ENCODE results near the gene PCLO. TPM values are rescaled to one million over a fixed set of nuclear protein-coding genes. Genes with fewer than 3 reads are reported as not detected.

The PCLO gene
- total RNA-seq, 6 donors from 2014 or later = 3.0 to 19.8 (median 8.6) TPM

DNA sequence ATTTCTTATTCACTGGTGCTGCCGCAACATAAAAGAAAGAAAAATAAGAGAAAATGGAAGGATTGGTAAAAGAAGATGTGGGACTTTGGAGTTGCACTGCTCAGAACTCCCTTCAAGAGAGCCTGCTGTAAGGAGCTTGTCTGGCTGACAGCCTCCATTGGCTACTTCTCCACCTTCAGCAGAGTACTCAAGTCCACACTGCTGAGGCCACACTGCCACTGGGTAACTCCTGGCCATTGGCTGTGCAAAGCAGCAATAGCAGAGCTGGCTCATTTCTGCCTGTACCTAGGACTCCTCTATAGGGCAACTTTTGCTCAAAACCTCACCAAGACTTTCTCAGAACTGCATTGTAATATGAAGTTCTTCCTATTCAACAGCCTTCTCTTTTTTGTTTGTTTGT is 38.7 kb upstream of the PCLO start:
- H3K4me1 ChIP-seq = no peaks in the 10 kb centered on the region
- ATAC-seq (ENCODE audit: low FRiP score in 2 of 2) = no peak
- no peaks in the 10 kb centered on the region for H3K9me3 ChIP-seq
- 92 to 98% methylated on average over 1 of the region's 1 CpG for WGBS, 2 donors
- H3K27me3 ChIP-seq = no peaks in the 10 kb centered on the region
- no peak overlapping the region for H3K27ac ChIP-seq
- DNase-seq = no peak
- H3K36me3 ChIP-seq = no peaks in the 10 kb centered on the region
- H3K4me3 ChIP-seq = no peak overlapping the region
- TF ChIP-seq POLR2AphosphoS5 (IDR thresholded peaks at IDR 0.05) (no peak), EP300 (IDR thresholded peaks at IDR 0.05) (no peak), POLR2A (IDR thresholded peaks at IDR 0.05) (no peak)
- TF ChIP-seq, protein P1, sequence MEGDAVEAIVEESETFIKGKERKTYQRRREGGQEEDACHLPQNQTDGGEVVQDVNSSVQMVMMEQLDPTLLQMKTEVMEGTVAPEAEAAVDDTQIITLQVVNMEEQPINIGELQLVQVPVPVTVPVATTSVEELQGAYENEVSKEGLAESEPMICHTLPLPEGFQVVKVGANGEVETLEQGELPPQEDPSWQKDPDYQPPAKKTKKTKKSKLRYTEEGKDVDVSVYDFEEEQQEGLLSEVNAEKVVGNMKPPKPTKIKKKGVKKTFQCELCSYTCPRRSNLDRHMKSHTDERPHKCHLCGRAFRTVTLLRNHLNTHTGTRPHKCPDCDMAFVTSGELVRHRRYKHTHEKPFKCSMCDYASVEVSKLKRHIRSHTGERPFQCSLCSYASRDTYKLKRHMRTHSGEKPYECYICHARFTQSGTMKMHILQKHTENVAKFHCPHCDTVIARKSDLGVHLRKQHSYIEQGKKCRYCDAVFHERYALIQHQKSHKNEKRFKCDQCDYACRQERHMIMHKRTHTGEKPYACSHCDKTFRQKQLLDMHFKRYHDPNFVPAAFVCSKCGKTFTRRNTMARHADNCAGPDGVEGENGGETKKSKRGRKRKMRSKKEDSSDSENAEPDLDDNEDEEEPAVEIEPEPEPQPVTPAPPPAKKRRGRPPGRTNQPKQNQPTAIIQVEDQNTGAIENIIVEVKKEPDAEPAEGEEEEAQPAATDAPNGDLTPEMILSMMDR (IDR thresholded peaks at IDR 0.05) = no peak

DNA sequence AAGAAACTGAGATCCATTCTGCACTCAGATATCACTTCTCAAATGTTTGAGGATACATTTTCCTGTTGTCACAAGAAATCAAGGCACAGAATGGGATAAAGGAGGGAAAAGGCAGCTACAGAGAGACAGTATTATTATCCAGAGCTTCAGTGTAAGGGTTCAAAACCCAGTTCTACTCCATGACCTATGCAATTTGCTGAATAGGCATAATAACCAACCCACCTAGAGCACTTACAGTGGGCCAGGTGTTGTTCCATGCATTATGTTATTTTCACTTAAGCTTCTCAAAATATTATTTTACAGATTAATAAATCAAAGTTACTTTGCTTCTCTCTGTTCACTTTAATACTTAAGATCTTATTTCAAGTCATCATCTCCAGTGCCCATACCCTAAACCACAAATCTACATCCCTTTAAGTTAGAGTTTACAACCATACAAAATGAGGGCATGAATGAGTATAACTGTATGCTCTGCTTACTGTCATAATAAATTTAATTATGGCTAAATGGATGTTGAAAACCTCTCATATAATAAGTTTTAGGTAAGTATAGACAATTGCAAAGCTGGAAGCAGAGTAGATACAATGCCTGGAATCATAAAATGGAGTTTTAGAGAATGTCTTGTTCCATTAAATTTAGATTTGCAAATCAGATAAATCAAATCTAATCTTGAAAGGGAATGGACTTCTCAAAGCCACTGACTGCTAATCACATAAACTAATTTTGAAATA is 28.1 kb upstream of the PCLO start:
- TF ChIP-seq, protein P1 (IDR thresholded peaks at IDR 0.05) = no peak
- TF ChIP-seq EP300 (IDR thresholded peaks at IDR 0.05) (no peak), POLR2A (IDR thresholded peaks at IDR 0.05) (no peak), POLR2AphosphoS5 (IDR thresholded peaks at IDR 0.05) (no peak)
- no peak overlapping the region for H3K27ac ChIP-seq
- no peak overlapping the region for H3K4me3 ChIP-seq
- no peak for DNase-seq
- no peaks in the 10 kb centered on the region for H3K9me3 ChIP-seq
- ATAC-seq (ENCODE audit: low FRiP score in 2 of 2) = no peak
- H3K36me3 ChIP-seq = no peaks in the 10 kb centered on the region
- no peaks in the 10 kb centered on the region for H3K4me1 ChIP-seq
- H3K27me3 ChIP-seq = no peaks in the 10 kb centered on the region

DNA sequence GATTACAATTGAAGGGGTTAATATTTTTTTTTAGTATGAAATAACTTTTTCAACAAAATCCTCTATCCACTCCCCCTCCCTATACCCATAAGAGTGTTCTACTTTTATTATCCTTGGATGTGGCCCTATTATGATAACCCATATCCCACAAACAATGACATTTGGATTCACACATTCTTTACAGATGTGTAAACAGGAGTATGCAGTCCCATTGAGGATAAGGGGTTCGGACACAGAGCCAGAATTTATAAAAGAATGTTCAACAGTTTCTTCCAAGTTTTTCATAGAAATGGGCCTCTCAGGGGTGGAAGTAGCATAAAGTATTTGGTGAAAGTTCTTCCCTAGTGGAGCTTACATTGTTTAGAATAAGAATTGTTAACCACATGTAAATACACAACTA is 16.1 kb upstream of the PCLO start:
- 61 to 68% methylated on average over 1 of the region's 1 CpG for WGBS, 2 donors
- DNase-seq (no peak), ATAC-seq (ENCODE audit: low FRiP score in 2 of 2) (no peak)
- H3K4me1 ChIP-seq = no peaks in the 10 kb centered on the region
- H3K27me3 ChIP-seq = no peaks in the 10 kb centered on the region
- no peak overlapping the region for H3K4me3 ChIP-seq
- H3K36me3 ChIP-seq = no peaks in the 10 kb centered on the region
- TF ChIP-seq POLR2AphosphoS5 (IDR thresholded peaks at IDR 0.05) (no peak), EP300 (IDR thresholded peaks at IDR 0.05) (no peak), POLR2A (IDR thresholded peaks at IDR 0.05) (no peak)
- TF ChIP-seq, protein P1 (IDR thresholded peaks at IDR 0.05) = no peak
- H3K27ac ChIP-seq = no peak overlapping the region
- peaks cover 0 to 12% (median 0%) of the 10 kb centered on the region in 4 donors for H3K9me3 ChIP-seq

DNA sequence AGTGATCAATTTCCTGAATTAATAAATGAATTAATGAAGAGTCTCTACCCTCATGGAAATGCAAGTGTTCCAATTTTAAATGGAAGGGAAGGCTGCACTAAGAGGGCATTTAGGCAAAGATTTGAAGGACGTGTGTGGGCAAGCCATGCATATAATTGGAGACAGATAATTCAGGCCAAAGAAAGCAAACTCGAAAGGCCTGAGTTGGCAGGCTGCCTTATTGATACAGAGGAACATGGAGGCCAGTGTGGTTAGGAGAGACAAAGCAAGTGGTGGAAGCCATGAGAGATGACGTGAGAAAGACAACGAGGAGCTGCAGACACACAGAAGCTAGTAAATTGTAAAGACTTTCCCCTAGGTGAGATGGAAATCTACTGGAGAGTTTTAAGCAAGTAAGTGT is 15.4 kb upstream of the PCLO start:
- no peaks in the 10 kb centered on the region for H3K27me3 ChIP-seq
- DNase-seq (no peak), ATAC-seq (ENCODE audit: low FRiP score in 2 of 2) (no peak)
- peaks cover 0 to 9% (median 0%) of the 10 kb centered on the region in 4 donors for H3K9me3 ChIP-seq
- no peaks in the 10 kb centered on the region for H3K4me1 ChIP-seq
- no peaks in the 10 kb centered on the region for H3K36me3 ChIP-seq
- TF ChIP-seq POLR2A (IDR thresholded peaks at IDR 0.05) (no peak), EP300 (IDR thresholded peaks at IDR 0.05) (no peak), POLR2AphosphoS5 (IDR thresholded peaks at IDR 0.05) (no peak)
- TF ChIP-seq, protein P1 (IDR thresholded peaks at IDR 0.05) = no peak
- no peak overlapping the region for H3K27ac ChIP-seq
- 72 to 82% methylated on average over 4 of the region's 4 CpGs for WGBS, 2 donors
- no peak overlapping the region for H3K4me3 ChIP-seq

DNA sequence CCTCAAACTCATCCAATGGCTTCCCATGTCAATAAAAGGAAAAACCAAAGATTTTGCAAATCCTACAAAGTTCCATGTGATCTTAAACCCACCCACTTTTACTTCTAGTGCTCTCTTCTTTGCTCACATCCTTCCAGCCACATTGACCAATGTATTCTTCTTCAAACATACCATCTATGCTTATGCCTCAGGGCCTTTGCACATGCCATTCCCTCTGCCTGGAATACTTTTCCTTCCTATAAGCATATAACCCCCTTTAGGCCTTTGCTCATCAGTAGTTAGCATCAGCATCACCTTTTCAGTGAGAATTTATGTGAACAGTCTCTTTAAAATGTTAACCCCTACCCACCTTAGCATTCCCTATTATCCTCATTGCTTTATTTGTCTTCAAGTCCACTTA is 11.0 kb upstream of the PCLO start:
- no peak for ATAC-seq (ENCODE audit: low FRiP score in 2 of 2)
- TF ChIP-seq, protein P1 (IDR thresholded peaks at IDR 0.05) = no peak
- TF ChIP-seq POLR2A (IDR thresholded peaks at IDR 0.05) (no peak), EP300 (IDR thresholded peaks at IDR 0.05) (no peak), POLR2AphosphoS5 (IDR thresholded peaks at IDR 0.05) (no peak)
- Histone ChIP-seq H3K36me3 (no peaks in the 10 kb centered on the region), H3K27ac (no peak overlapping the region), H3K4me1 (no peaks in the 10 kb centered on the region), H3K9me3 (no peaks in the 10 kb centered on the region), H3K4me3 (no peak overlapping the region), H3K27me3 (no peaks in the 10 kb centered on the region)
- DNase-seq = no peak
